ENCODE measurements around the gene EIF2S1. TPM values are rescaled to one million over a fixed set of nuclear protein-coding genes. Genes with fewer than 3 reads are reported as not detected.

EIF2S1 gene
- total RNA-seq, 1 donor from 2014 or later: 92.8 TPM

Small RNAs within 50 kb of the gene (small RNA-seq; reads per million reads assigned to genes)
- not detected for gene RF00019

Other genes starting within 250 kb of the EIF2S1 start
- gene GARIN2, start 170.9 kb upstream of the EIF2S1 start, total RNA-seq: 1.4 TPM
- gene PALS1, start 118.9 kb upstream of the EIF2S1 start, total RNA-seq: 19.8 TPM
- 152 TPM for gene ATP6V1D, start 524 bp upstream of the EIF2S1 start, total RNA-seq
- 0.47 TPM for gene PLEK2, start 51.8 kb downstream of the EIF2S1 start, total RNA-seq
- gene TMEM229B, start 128.4 kb downstream of the EIF2S1 start, total RNA-seq: 23.9 TPM
- gene PLEKHH1, start 173.0 kb downstream of the EIF2S1 start, total RNA-seq: 5.5 TPM
- 25.3 TPM for gene PIGH, start 239.9 kb downstream of the EIF2S1 start, total RNA-seq